ENCODE measurements around the gene SRGAP2B.
"Not testable (repeated sequence)": the region's sequence is repeated elsewhere in the genome, so short reads cannot be mapped to it uniquely, and the experiment has no call there.

The SRGAP2B gene

GRCh38 chr1:145101725-145102124, 6.6 kb upstream of the SRGAP2B start:
- DNase-seq (ENCODE audit: low spot score) = not testable (repeated sequence)

GRCh38 chr1:145094655-145095211, 395 bp downstream of the SRGAP2B start:
- in situ Hi-C loops (cut with MboI; ENCODE audit: low sequenced_read_pairs, unreplicated experiment); DNase-seq (ENCODE audit: low spot score): not testable (repeated sequence)

More at GRCh38 chr1:145101725-145102124, 6.6 kb upstream of the SRGAP2B start:
- in situ Hi-C loops (cut with MboI; ENCODE audit: low sequenced_read_pairs, unreplicated experiment) = not testable (repeated sequence)

- in situ Hi-C loops (cut with MboI; ENCODE audit: low sequenced_read_pairs, unreplicated experiment); DNase-seq (ENCODE audit: low spot score): not testable (repeated sequence)
These were observed 1.5 kb downstream of the SRGAP2B start for GRCh38 chr1:145093517-145094149.

GRCh38 chr1:145082483-145083255, 12.5 kb downstream of the SRGAP2B start:
- in situ Hi-C loops (cut with MboI; ENCODE audit: low sequenced_read_pairs, unreplicated experiment); DNase-seq (ENCODE audit: low spot score): not testable (repeated sequence)

GRCh38 chr1:145080193-145080592, 14.9 kb downstream of the SRGAP2B start:
- DNase-seq (ENCODE audit: low spot score); in situ Hi-C loops (cut with MboI; ENCODE audit: low sequenced_read_pairs, unreplicated experiment): not testable (repeated sequence)

GRCh38 chr1:145079737-145080136, 15.4 kb downstream of the SRGAP2B start:
- in situ Hi-C loops (cut with MboI; ENCODE audit: low sequenced_read_pairs, unreplicated experiment); DNase-seq (ENCODE audit: low spot score): not testable (repeated sequence)

GRCh38 chr1:145078787-145079370, 16.2 kb downstream of the SRGAP2B start:
- DNase-seq (ENCODE audit: low spot score); in situ Hi-C loops (cut with MboI; ENCODE audit: low sequenced_read_pairs, unreplicated experiment): not testable (repeated sequence)

GRCh38 chr1:145077872-145078786, 17.0 kb downstream of the SRGAP2B start:
- DNase-seq (ENCODE audit: low spot score); in situ Hi-C loops (cut with MboI; ENCODE audit: low sequenced_read_pairs, unreplicated experiment): not testable (repeated sequence)

- DNase-seq (ENCODE audit: low spot score); in situ Hi-C loops (cut with MboI; ENCODE audit: low sequenced_read_pairs, unreplicated experiment): not testable (repeated sequence)
These were observed 18.3 kb downstream of the SRGAP2B start for GRCh38 chr1:145076877-145077276.

GRCh38 chr1:145074021-145074559, 21.0 kb downstream of the SRGAP2B start:
- in situ Hi-C loops (cut with MboI; ENCODE audit: low sequenced_read_pairs, unreplicated experiment); DNase-seq (ENCODE audit: low spot score): not testable (repeated sequence)

GRCh38 chr1:145071569-145071968, 23.6 kb downstream of the SRGAP2B start:
- DNase-seq (ENCODE audit: low spot score); in situ Hi-C loops (cut with MboI; ENCODE audit: low sequenced_read_pairs, unreplicated experiment): not testable (repeated sequence)

- DNase-seq (ENCODE audit: low spot score); in situ Hi-C loops (cut with MboI; ENCODE audit: low sequenced_read_pairs, unreplicated experiment): not testable (repeated sequence)
These were observed 28.6 kb downstream of the SRGAP2B start for GRCh38 chr1:145066486-145066885.

GRCh38 chr1:145065194-145065826, 29.8 kb downstream of the SRGAP2B start:
- DNase-seq (ENCODE audit: low spot score); in situ Hi-C loops (cut with MboI; ENCODE audit: low sequenced_read_pairs, unreplicated experiment): not testable (repeated sequence)

GRCh38 chr1:145063941-145064648, 31.0 kb downstream of the SRGAP2B start:
- in situ Hi-C loops (cut with MboI; ENCODE audit: low sequenced_read_pairs, unreplicated experiment); DNase-seq (ENCODE audit: low spot score): not testable (repeated sequence)

GRCh38 chr1:145063285-145063684, 31.8 kb downstream of the SRGAP2B start:
- in situ Hi-C loops (cut with MboI; ENCODE audit: low sequenced_read_pairs, unreplicated experiment); DNase-seq (ENCODE audit: low spot score): not testable (repeated sequence)

GRCh38 chr1:145058184-145058583, 36.9 kb downstream of the SRGAP2B start:
- in situ Hi-C loops (cut with MboI; ENCODE audit: low sequenced_read_pairs, unreplicated experiment); DNase-seq (ENCODE audit: low spot score): not testable (repeated sequence)

All from GM13976 (cell line).